ENCODE measurements around the gene AP2A2. TPM values are rescaled to one million over a fixed set of nuclear protein-coding genes. Genes with fewer than 3 reads are reported as not detected.

The AP2A2 gene
- polyA plus RNA-seq, 3 donors, result 5.7 to 61.0 (median 8.2) TPM

- intact Hi-C loops (cut with micrococcal nuclease), result no loop called here
- no peak overlapping the region for H3K27ac Mint-ChIP-seq
- H3K27me3 Mint-ChIP-seq (ENCODE audit: low read depth in 3 of 3), result peaks cover 0 to 3% (median 0%) of the 10 kb centered on the region in 3 donors
- no peak overlapping the region for H2AFZ ChIP-seq (ENCODE audit: insufficient read depth, low read depth, low read length, poor library complexity, severe bottlenecking)
- no peaks in the 10 kb centered on the region for H3K36me3 Mint-ChIP-seq
- no peaks in the 10 kb centered on the region for H3K4me1 Mint-ChIP-seq
- no peaks in the 10 kb centered on the region for H3K9me3 ChIP-seq (replicated peaks in 1 of 2; ENCODE audit: control insufficient read depth in 1 of 2, insufficient read depth in 1 of 2, low read length in 2 of 2)
- H3K36me3 ChIP-seq (replicated peaks in 1 of 2; ENCODE audit: control insufficient read depth in 1 of 2, insufficient read depth in 2 of 2, low read length in 2 of 2), result no peaks in the 10 kb centered on the region
- H3K4me3 Mint-ChIP-seq, result no peak overlapping the region
- TF ChIP-seq CTCF (IDR thresholded peaks at IDR 0.05), result no peak
- DNase-seq, result no peak
- H4K20me1 ChIP-seq (ENCODE audit: insufficient read depth, low read length), result no peaks in the 10 kb centered on the region
- H3K79me2 ChIP-seq (ENCODE audit: insufficient read depth, low read length), result no peaks in the 10 kb centered on the region
- H3K4me3 ChIP-seq (replicated peaks in 1 of 3; ENCODE audit: low read depth in 2 of 3, low read length in 3 of 3), result no peak overlapping the region
- H3K27ac ChIP-seq (ENCODE audit: low read depth in 1 of 2, low read length in 2 of 2), result no peak overlapping the region
- H3K4me2 ChIP-seq (replicated peaks; ENCODE audit: extremely low read depth, low read length, poor library complexity, severe bottlenecking), result no peak overlapping the region
- no peaks in the 10 kb centered on the region for H3K4me1 ChIP-seq (ENCODE audit: control insufficient read depth in 1 of 2, insufficient read depth in 2 of 2, low read length in 2 of 2)
- H3K27me3 ChIP-seq (ENCODE audit: control insufficient read depth in 2 of 2, insufficient read depth in 2 of 2, low read length in 2 of 2), result no peaks in the 10 kb centered on the region
- H3K9ac ChIP-seq (ENCODE audit: insufficient read depth, low read length, poor library complexity, severe bottlenecking), result no peak overlapping the region
- WGBS (ENCODE audit: insufficient coverage), result 88% methylated on average over 23 of the region's 25 CpGs
- H3K9me3 Mint-ChIP-seq, result peaks cover 0 to 6% (median 2%) of the 10 kb centered on the region in 7 donors
Observed at GRCh38 chr11:1029051-1029450, 103.4 kb downstream of the AP2A2 start.

- intact Hi-C loops (cut with micrococcal nuclease), result no loop called here
- no peaks in the 10 kb centered on the region for H3K4me1 Mint-ChIP-seq
- H3K4me1 ChIP-seq (ENCODE audit: control insufficient read depth in 1 of 2, insufficient read depth in 2 of 2, low read length in 2 of 2), result no peaks in the 10 kb centered on the region
- no peak for DNase-seq
- H3K27ac ChIP-seq (ENCODE audit: low read depth in 1 of 2, low read length in 2 of 2), result no peak overlapping the region
- H3K36me3 Mint-ChIP-seq, result no peaks in the 10 kb centered on the region
- H3K4me3 Mint-ChIP-seq, result no peak overlapping the region
- H3K4me3 ChIP-seq (replicated peaks in 1 of 3; ENCODE audit: low read depth in 2 of 3, low read length in 3 of 3), result no peak overlapping the region
- H3K27ac Mint-ChIP-seq, result no peak overlapping the region
- no peaks in the 10 kb centered on the region for H3K27me3 ChIP-seq (ENCODE audit: control insufficient read depth in 2 of 2, insufficient read depth in 2 of 2, low read length in 2 of 2)
- peaks cover 0 to 3% (median 0%) of the 10 kb centered on the region in 3 donors for H3K27me3 Mint-ChIP-seq (ENCODE audit: low read depth in 3 of 3)
- no peaks in the 10 kb centered on the region for H3K36me3 ChIP-seq (replicated peaks in 1 of 2; ENCODE audit: control insufficient read depth in 1 of 2, insufficient read depth in 2 of 2, low read length in 2 of 2)
- H3K9me3 Mint-ChIP-seq, result peaks cover 0 to 6% (median 2%) of the 10 kb centered on the region in 7 donors
- no peak for TF ChIP-seq CTCF (IDR thresholded peaks at IDR 0.05)
- no peaks in the 10 kb centered on the region for H4K20me1 ChIP-seq (ENCODE audit: insufficient read depth, low read length)
- no peaks in the 10 kb centered on the region for H3K79me2 ChIP-seq (ENCODE audit: insufficient read depth, low read length)
- 75% methylated on average over 16 of the region's 16 CpGs for WGBS (ENCODE audit: insufficient coverage)
- no peak overlapping the region for H3K4me2 ChIP-seq (replicated peaks; ENCODE audit: extremely low read depth, low read length, poor library complexity, severe bottlenecking)
- no peak overlapping the region for H2AFZ ChIP-seq (ENCODE audit: insufficient read depth, low read depth, low read length, poor library complexity, severe bottlenecking)
- no peak overlapping the region for H3K9ac ChIP-seq (ENCODE audit: insufficient read depth, low read length, poor library complexity, severe bottlenecking)
- H3K9me3 ChIP-seq (replicated peaks in 1 of 2; ENCODE audit: control insufficient read depth in 1 of 2, insufficient read depth in 1 of 2, low read length in 2 of 2), result no peaks in the 10 kb centered on the region
Observed at GRCh38 chr11:1029654-1030053, 104.0 kb downstream of the AP2A2 start.

Measured in CD14-positive monocyte (primary cell).